H1 (cell line): ENCODE data around the gene CCP110.

Source experiments
- CTCF ChIP-seq, 3 experiments: IDR thresholded peaks; 1 replicate in 2 of 3; 2 replicates in 1 of 3; pipeline versions ENCODE4 v1.5.1 to v1.6.1; 2011; ENCODE audit warnings: low read length in 3 of 3, mild to moderate bottlenecking in 3 of 3, inconsistent platforms in 2 of 3, low read depth in 1 of 3, moderate library complexity in 1 of 3; ENCODE audit not compliant: insufficient read depth in 1 of 3; ENCODE audit errors: control extremely low read depth in 1 of 3
- HDAC6 ChIP-seq: IDR thresholded peaks from one replicate; pipeline ENCODE4 v1.7.1; 2012; ENCODE audit warnings: low read depth, mild to moderate bottlenecking, inconsistent platforms, low read length, moderate library complexity
- MAFK ChIP-seq: IDR thresholded peaks from 2 replicates; pipeline ENCODE4 v1.6.1; 2012; ENCODE audit warnings: low read depth, mild to moderate bottlenecking, improper control_type of control experiment, low read length
- POU5F1 ChIP-seq: IDR thresholded peaks from 2 replicates; pipeline ENCODE4 v1.6.1; 2011; ENCODE audit warnings: low read depth, mild to moderate bottlenecking, low read length, moderate library complexity

GRCh38 chr16:19481296-19481695 is 42.4 kb upstream of the CCP110 start:
- TF ChIP-seq POU5F1 (no peak), CTCF (IDR thresholded peaks at IDR 0.05; ENCODE audit: control extremely low read depth in 1 of 3, insufficient read depth in 1 of 3, low read depth in 1 of 3, low read length in 3 of 3) (no peak), MAFK (no peak), HDAC6 (no peak)
